Stomach (tissue), 9 donors: ENCODE results near the gene KCNA10. TPM values are rescaled to one million over a fixed set of nuclear protein-coding genes. Genes with fewer than 3 reads are reported as not detected.

Experiments
- DNase-seq, 2 donors: peaks; one replicate each; pipeline versions ENCODE4 v3.0.0 to v3.0.0-alpha.2; 2013 to 2019
- H3K27ac ChIP-seq, 5 donors: fragments of 200-600 bp in 4 of 5; sonication (generic) in 4 of 5; one replicate each; pipeline ENCODE4 v1.5.1; 2013 to 2019; ENCODE audit warnings: mild to moderate bottlenecking in 1 of 5, moderate library complexity in 1 of 5
- H3K27me3 ChIP-seq, 3 donors: fragments of 200-600 bp; sonication (generic); one replicate each; pipeline ENCODE4 v1.5.1; 2017 to 2019; ENCODE audit warnings: mixed run types in 1 of 3
- H3K36me3 ChIP-seq, 4 donors: fragments of 200-600 bp; sonication (generic); 1 replicate in 3 of 4; 2 replicates in 1 of 4; pipeline ENCODE4 v1.5.1; 2016 to 2019
- H3K4me1 ChIP-seq, 4 donors: fragments of 200-600 bp; sonication (generic); one replicate each; pipeline ENCODE4 v1.5.1; 2016 to 2019
- H3K4me3 ChIP-seq, 4 donors: fragments of 200-600 bp; sonication (generic) in 3 of 4; one replicate each; pipeline ENCODE4 v1.5.1; 2016 to 2019; ENCODE audit warnings: mild to moderate bottlenecking in 1 of 4
- H3K9me3 ChIP-seq, 4 donors: fragments of 200-600 bp; sonication (generic); one replicate each; pipeline ENCODE4 v1.5.1; 2016 to 2019
- CTCF ChIP-seq, 7 experiments: fragments of 450-650 bp in 4 of 7; fragments of 200-600 bp in 3 of 7; sonication (generic) in 3 of 7; IDR thresholded peaks; one replicate each; pipeline ENCODE4 v1.5.1; 2016 to 2019; ENCODE audit warnings: antibody characterized with exemption in 7 of 7, control low read depth in 2 of 7, mild to moderate bottlenecking in 1 of 7
- EP300 ChIP-seq: sonication (generic); formaldehyde crosslinking; IDR thresholded peaks from one replicate; pipeline ENCODE4 v1.6.1; 2017; ENCODE audit warnings: antibody characterized with exemption
- POLR2A ChIP-seq, 4 donors: fragments of 450-650 bp; IDR thresholded peaks; one replicate each; pipeline ENCODE4 v1.6.1; 2016; ENCODE audit warnings: antibody characterized with exemption in 4 of 4, control low read depth in 2 of 4, mild to moderate bottlenecking in 1 of 4, moderate library complexity in 1 of 4
- POLR2AphosphoS5 ChIP-seq, 3 donors: sonication (generic); formaldehyde crosslinking; IDR thresholded peaks; one replicate each; pipeline ENCODE4 v1.6.1; 2016; ENCODE audit warnings: antibody characterized with exemption in 3 of 3
- WGBS, 5 donors: extraction: QIAGEN DNeasy Blood & Tissue Kit in 3 of 5; methylation state at CpG; one replicate each; pipeline versions ENCODE4 v1.1.5 to v1.1.7; 2013 to 2018; 5-methylcytosine and 5-hydroxymethylcytosine counted together
- intact Hi-C: fragments of 100-400 bp; cut with DNase I; formaldehyde crosslinking; loops from one replicate; pipeline ENCODE4 v1.15.1; 2023; ENCODE audit warnings: low total_unique reads
- polyA plus RNA-seq, 3 donors: library from polyadenylated mRNA; stranded (reverse); fragments of 200-250 nt; gene quantifications; one replicate each; pipeline ENCODE4 v1.2.3, GENCODE V29; 2013
- total RNA-seq, 5 donors: library from RNA; depleted of rRNA; stranded (reverse); fragments of >200 nt; gene quantifications; one replicate each; pipeline versions ENCODE4 v1.1.0 to v1.2.3, GENCODE V29; 2014 to 2016
- donor health status: healthy with polysubstance abuse.
- donor health status: Bipolar disorder and iron deficiency.
- donor health status: healthy.

The KCNA10 gene
- total and polyA plus RNA-seq, 8 donors, result 0.12 to 0.58 TPM; not detected in 6

GRCh38 chr1:110472546-110472945, 46.4 kb downstream of the KCNA10 start:
- Histone ChIP-seq H3K4me3 (no peak overlapping the region), H3K27ac (no peak overlapping the region), H3K9me3 (no peaks in the 10 kb centered on the region), H3K27me3 (no peaks in the 10 kb centered on the region), H3K36me3 (no peaks in the 10 kb centered on the region), H3K4me1 (peaks cover 8 to 22% (median 13%) of the 10 kb centered on the region in 4 donors)
- no peak for TF ChIP-seq POLR2A (IDR thresholded peaks at IDR 0.05)
- TF ChIP-seq POLR2AphosphoS5 (IDR thresholded peaks at IDR 0.05), result no peak
- TF ChIP-seq CTCF (IDR thresholded peaks at IDR 0.05), result no peak
- no peak for TF ChIP-seq EP300
- 74 to 84% (median 82%) methylated on average over 10 of the region's 10 CpGs for WGBS, 5 donors
- DNase-seq, result no peak
- intact Hi-C loops, result no loop called here

GRCh38 chr1:110471131-110471530, 47.8 kb downstream of the KCNA10 start:
- Histone ChIP-seq H3K27me3 (no peaks in the 10 kb centered on the region), H3K36me3 (no peaks in the 10 kb centered on the region), H3K4me1 (peaks cover 2 to 20% (median 10%) of the 10 kb centered on the region in 4 donors), H3K27ac (no peak overlapping the region), H3K9me3 (no peaks in the 10 kb centered on the region), H3K4me3 (no peak overlapping the region)
- 39 to 63% (median 54%) methylated on average over 3 of the region's 3 CpGs for WGBS, 5 donors
- DNase-seq, result no peak
- intact Hi-C loops, result no loop called here
- TF ChIP-seq POLR2A (IDR thresholded peaks at IDR 0.05) (no peak), EP300 (no peak), CTCF (IDR thresholded peaks at IDR 0.05) (no peak), POLR2AphosphoS5 (IDR thresholded peaks at IDR 0.05) (no peak)

Other genes with a start within 250 kb of the KCNA10 start
- 10 to 100 TPM; 29.0 to 58.6 (median 40.3) TPM for gene RBM15, start 179.8 kb downstream of the KCNA10 start, total RNA-seq
- gene RBM15, start 179.8 kb downstream of the KCNA10 start, polyA plus RNA-seq, result 1 to 10 TPM; 1.5 to 2.4 (median 2.1) TPM
- gene SLC16A4, start 128.1 kb downstream of the KCNA10 start, total RNA-seq, result 10 to 100 TPM in 1 of 5 donors, 1 to 10 TPM in 2, under 1 TPM in 1, not detected in 1; 0.89 to 11.1 (median 3.8) TPM
- gene SLC16A4, start 128.1 kb downstream of the KCNA10 start, polyA plus RNA-seq, result 1 to 10 TPM; 1.7 to 8.7 (median 2.6) TPM
- 10 to 100 TPM in 3 of 5 donors, 1 to 10 TPM in 1, not detected in 1; 8.5 to 48.8 (median 18.6) TPM for gene LAMTOR5, start 111.5 kb downstream of the KCNA10 start, total RNA-seq
- gene LAMTOR5, start 111.5 kb downstream of the KCNA10 start, polyA plus RNA-seq, result 100 to 1,000 TPM; 269 to 440 (median 318) TPM
- not detected for gene PROK1, start 68.0 kb downstream of the KCNA10 start, total RNA-seq
- gene PROK1, start 68.0 kb downstream of the KCNA10 start, polyA plus RNA-seq, result 1 to 10 TPM in 1 of 3 donors, not detected in 2; 1.5 TPM
- gene KCNA2, start 87.2 kb upstream of the KCNA10 start, total RNA-seq, result 10 to 100 TPM in 1 of 5 donors, under 1 TPM in 3, not detected in 1; under 0.01 to 42.0 (median 0.89) TPM
- under 1 TPM in 1 of 3 donors, not detected in 2; 0.20 TPM for gene KCNA2, start 87.2 kb upstream of the KCNA10 start, polyA plus RNA-seq
- 10 to 100 TPM in 1 of 5 donors, 1 to 10 TPM in 1, under 1 TPM in 2, not detected in 1; 0.73 to 11.9 (median 3.3) TPM for gene KCNA3, start 155.8 kb upstream of the KCNA10 start, total RNA-seq
- not detected for gene KCNA3, start 155.8 kb upstream of the KCNA10 start, polyA plus RNA-seq